Measurements from ENCODE around the gene JARID2.

GRCh38 chr6:15401769-15402250 lies 155.9 kb downstream of the JARID2 start:
- TF ChIP-seq CTCF (IDR thresholded peaks at IDR 0.05) = no peak
- no peak for TF ChIP-seq POLR2A (IDR thresholded peaks at IDR 0.05)

All from heart left ventricle (tissue), 13 donors.